Spleen (tissue), 11 donors: Measurements from ENCODE around the gene ZNF646. TPM values are rescaled to one million over a fixed set of nuclear protein-coding genes. Genes with fewer than 3 reads are reported as not detected.

Experiments used
- DNase-seq: peaks from one replicate; pipeline ENCODE4 v3.0.0-alpha.2; 2020
- H3K27ac ChIP-seq, 8 donors: fragments of 200-600 bp; sonication (generic) in 7 of 8; 1 replicate in 4 of 8; 2 replicates in 4 of 8; pipeline versions ENCODE4 v1.5.0 to v1.8.0; 2016 to 2021; ENCODE audit warnings: inconsistent platforms in 4 of 8, mild to moderate bottlenecking in 4 of 8, moderate library complexity in 1 of 8
- H3K27me3 ChIP-seq, 7 donors: fragments of 200-600 bp; sonication (generic) in 6 of 7; replicated peaks in 1 of 7; 1 replicate in 4 of 7; 2 replicates in 3 of 7; pipeline versions ENCODE4 v1.5.0 to v1.8.0; 2016 to 2021; ENCODE audit warnings: inconsistent platforms in 3 of 7, mild to moderate bottlenecking in 1 of 7
- H3K36me3 ChIP-seq, 6 donors: fragments of 200-600 bp; sonication (generic) in 5 of 6; 1 replicate in 4 of 6; 2 replicates in 2 of 6; pipeline versions ENCODE4 v1.5.0 to v1.8.0; 2016 to 2021; ENCODE audit warnings: inconsistent platforms in 2 of 6
- H3K4me1 ChIP-seq, 6 donors: fragments of 200-600 bp; sonication (generic) in 5 of 6; 1 replicate in 3 of 6; 2 replicates in 3 of 6; pipeline versions ENCODE4 v1.5.0 to v1.8.0; 2016 to 2021; ENCODE audit warnings: inconsistent platforms in 3 of 6
- H3K4me3 ChIP-seq, 8 donors: fragments of 200-600 bp; sonication (generic) in 7 of 8; 1 replicate in 4 of 8; 2 replicates in 4 of 8; pipeline versions ENCODE4 v1.5.0 to v1.8.0; 2016 to 2021; ENCODE audit warnings: inconsistent platforms in 4 of 8, mild to moderate bottlenecking in 4 of 8, moderate library complexity in 2 of 8
- H3K9me3 ChIP-seq, 8 donors: fragments of 200-600 bp; sonication (generic) in 7 of 8; 1 replicate in 4 of 8; 2 replicates in 4 of 8; pipeline versions ENCODE4 v1.5.0 to v1.8.0; 2016 to 2021; ENCODE audit warnings: inconsistent platforms in 4 of 8
- POLR2A ChIP-seq, 3 donors: fragments of 450-650 bp; IDR thresholded peaks; one replicate each; pipeline ENCODE4 v1.5.1; 2017; ENCODE audit warnings: antibody characterized with exemption in 3 of 3, mild to moderate bottlenecking in 1 of 3
- POLR2AphosphoS5 ChIP-seq, 3 donors: sonication (generic); formaldehyde crosslinking; IDR thresholded peaks; one replicate each; pipeline ENCODE4 v1.5.1; 2017; ENCODE audit warnings: antibody characterized with exemption in 3 of 3
- WGBS, 5 donors: extraction: QIAGEN DNeasy Blood & Tissue Kit in 3 of 5; methylation state at CpG; one replicate each; pipeline versions ENCODE4 v1.1.5 to v1.1.7; 2013 to 2018; 5-methylcytosine and 5-hydroxymethylcytosine counted together
- intact Hi-C: fragments of 100-400 bp; cut with DNase I; formaldehyde crosslinking; loops from one replicate; pipeline ENCODE4 v1.15.0; 2023; ENCODE audit warnings: low total_unique reads
- polyA plus RNA-seq, 3 donors: library from polyadenylated mRNA; stranded (reverse); fragments of 200-250 nt; gene quantifications; one replicate each; pipeline ENCODE4 v1.2.1, GENCODE V29; 2013
- total RNA-seq, 7 donors: library from RNA; depleted of rRNA in 3 of 7; stranded (reverse); fragments of >200 nt in 3 of 7; fragmentation: NEBNext Ultra II Directional in 4 of 7; extraction: Animal tissue kit (Norgen Biotek cat#: 25700) in 4 of 7; gene quantifications; one replicate each; pipeline versions ENCODE4 v1.1.0 to v1.2.1, GENCODE V29; 2016 to 2021
- TF ChIP-seq, protein P1 (sequence below), 11 experiments: fragments of 200-600 bp in 7 of 11; fragments of 450-650 bp in 4 of 11; sonication (generic) in 4 of 11; IDR thresholded peaks in 8 of 11; conservative IDR thresholded peaks in 3 of 11; 1 replicate in 7 of 11; 2 replicates in 4 of 11; pipeline versions ENCODE4 v1.4.0 to v1.8.0; 2016 to 2021; ENCODE audit warnings: antibody characterized with exemption in 11 of 11, inconsistent platforms in 4 of 11, mild to moderate bottlenecking in 1 of 11
- donor health status: healthy with polysubstance abuse.
- donor health status: DM: no; HTN: no; CAD: no; lungs with moderate emphysema.
- donor health status: DM: no; HTN: no; CAD: no.
- donor health status: Bipolar disorder and iron deficiency.
- donor health status: healthy.
- donor health status: DM: no; HTN: no; CAD: no.
- donor health status: DM: yes; HTN: yes; CAD: no.

ZNF646 gene
- total and polyA plus RNA-seq, 10 donors, result 3.2 to 28.4 (median 24.4) TPM

DNA sequence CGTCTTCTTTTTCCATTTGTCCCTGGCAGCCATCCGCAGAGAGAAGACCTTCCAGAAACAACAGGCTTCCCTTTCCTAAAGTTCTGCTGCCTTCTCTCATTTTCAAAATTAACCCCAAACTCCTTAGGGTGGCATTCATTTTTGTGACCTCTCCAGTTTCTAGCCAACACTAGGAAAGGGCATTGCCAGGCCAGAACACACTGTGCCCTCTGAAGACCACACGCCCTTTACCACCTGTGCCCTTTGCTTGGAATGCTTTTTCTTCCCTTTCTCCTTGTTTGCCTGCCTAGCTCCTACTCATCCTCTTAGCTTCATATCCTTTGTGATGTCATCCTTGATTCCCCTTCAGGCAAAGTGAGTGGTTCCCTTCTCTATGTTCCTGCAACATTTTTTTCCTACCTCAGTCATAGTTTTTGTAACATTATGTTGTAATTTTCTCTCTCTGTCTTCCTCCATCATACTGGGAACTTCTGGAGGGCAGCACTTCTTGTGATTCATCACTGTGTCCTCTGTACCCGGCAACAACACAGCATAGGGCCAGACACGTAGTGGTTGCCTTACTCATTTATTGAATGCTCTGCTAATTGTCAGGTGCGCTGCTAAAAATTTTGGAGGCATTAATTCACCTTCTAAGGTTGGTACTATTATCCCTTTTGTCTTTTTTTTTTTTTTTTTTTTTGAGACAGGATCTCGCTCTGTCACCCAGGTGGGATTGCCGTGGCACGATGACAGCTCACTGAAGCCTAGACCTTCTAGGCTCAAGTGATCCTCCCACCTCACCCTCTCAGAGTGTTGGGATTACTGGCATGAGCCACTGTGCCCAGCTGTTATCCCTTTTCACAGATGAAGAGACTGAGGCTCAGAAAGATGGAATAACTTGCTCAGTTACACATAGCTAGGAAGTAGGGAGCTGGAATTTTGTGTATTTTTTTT, 44.3 kb downstream of the ZNF646 start:
- Histone ChIP-seq H3K36me3 (peaks cover 6 to 50% (median 41%) of the 10 kb centered on the region in 6 donors), H3K27me3 (no peaks in the 10 kb centered on the region), H3K9me3 (no peaks in the 10 kb centered on the region), H3K4me3 (peak overlapping the region; percentile 57 to 80 (median 69)), H3K4me1 (peaks cover 15 to 64% (median 33%) of the 10 kb centered on the region in 6 donors), H3K27ac (peak overlapping the region; percentile 94 to 99 (median 98))
- TF ChIP-seq POLR2A (IDR thresholded peaks at IDR 0.05) (no peak), POLR2AphosphoS5 (IDR thresholded peaks at IDR 0.05) (peak in 1 of 3 donors; percentile 42)
- TF ChIP-seq, protein P1, sequence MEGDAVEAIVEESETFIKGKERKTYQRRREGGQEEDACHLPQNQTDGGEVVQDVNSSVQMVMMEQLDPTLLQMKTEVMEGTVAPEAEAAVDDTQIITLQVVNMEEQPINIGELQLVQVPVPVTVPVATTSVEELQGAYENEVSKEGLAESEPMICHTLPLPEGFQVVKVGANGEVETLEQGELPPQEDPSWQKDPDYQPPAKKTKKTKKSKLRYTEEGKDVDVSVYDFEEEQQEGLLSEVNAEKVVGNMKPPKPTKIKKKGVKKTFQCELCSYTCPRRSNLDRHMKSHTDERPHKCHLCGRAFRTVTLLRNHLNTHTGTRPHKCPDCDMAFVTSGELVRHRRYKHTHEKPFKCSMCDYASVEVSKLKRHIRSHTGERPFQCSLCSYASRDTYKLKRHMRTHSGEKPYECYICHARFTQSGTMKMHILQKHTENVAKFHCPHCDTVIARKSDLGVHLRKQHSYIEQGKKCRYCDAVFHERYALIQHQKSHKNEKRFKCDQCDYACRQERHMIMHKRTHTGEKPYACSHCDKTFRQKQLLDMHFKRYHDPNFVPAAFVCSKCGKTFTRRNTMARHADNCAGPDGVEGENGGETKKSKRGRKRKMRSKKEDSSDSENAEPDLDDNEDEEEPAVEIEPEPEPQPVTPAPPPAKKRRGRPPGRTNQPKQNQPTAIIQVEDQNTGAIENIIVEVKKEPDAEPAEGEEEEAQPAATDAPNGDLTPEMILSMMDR (IDR thresholded peaks at IDR 0.05 in 8 of 11, conservative IDR thresholded peaks at IDR 0.05 in 3 of 11), result no peak
- 52 to 63% (median 53%) methylated on average over 9 of the region's 9 CpGs for WGBS, 5 donors
- no peak for DNase-seq
- intact Hi-C loops, result loop anchor here (2.0 kb wide), 1 partner anchor 62 kb away; the partner anchor contains the start of gene FUS

DNA sequence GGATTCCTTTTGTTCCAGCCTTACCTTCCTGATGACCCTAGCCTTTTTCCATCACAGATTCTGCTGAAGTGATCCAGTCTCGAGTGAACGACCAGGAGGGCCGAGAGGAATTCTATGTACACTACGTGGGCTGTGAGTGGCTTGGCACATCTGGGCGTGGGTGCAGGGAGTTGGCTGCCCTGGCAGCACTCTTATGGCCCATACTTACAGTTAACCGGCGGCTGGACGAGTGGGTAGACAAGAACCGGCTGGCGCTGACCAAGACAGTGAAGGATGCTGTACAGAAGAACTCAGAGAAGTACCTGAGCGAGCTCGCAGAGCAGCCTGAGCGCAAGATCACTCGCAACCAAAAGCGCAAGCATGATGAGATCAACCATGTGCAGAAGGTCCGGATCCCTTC, 45.9 kb downstream of the ZNF646 start:
- H3K27me3 ChIP-seq, result no peaks in the 10 kb centered on the region
- H3K27ac ChIP-seq, result peak overlapping the region in 5 of 8 donors; percentile 35 to 99 (median 96)
- no peak overlapping the region for H3K4me3 ChIP-seq
- TF ChIP-seq POLR2AphosphoS5 (IDR thresholded peaks at IDR 0.05), result no peak
- TF ChIP-seq, protein P1 (IDR thresholded peaks at IDR 0.05 in 8 of 11, conservative IDR thresholded peaks at IDR 0.05 in 3 of 11), result no peak
- no peak for TF ChIP-seq POLR2A (IDR thresholded peaks at IDR 0.05)
- H3K36me3 ChIP-seq, result peaks cover 6 to 67% (median 49%) of the 10 kb centered on the region in 6 donors
- 90 to 97% (median 96%) methylated on average over 16 of the region's 16 CpGs for WGBS, 5 donors
- H3K9me3 ChIP-seq, result no peaks in the 10 kb centered on the region
- intact Hi-C loops, result no loop called here
- peaks cover 15 to 49% (median 29%) of the 10 kb centered on the region in 6 donors for H3K4me1 ChIP-seq
- no peak for DNase-seq

DNA sequence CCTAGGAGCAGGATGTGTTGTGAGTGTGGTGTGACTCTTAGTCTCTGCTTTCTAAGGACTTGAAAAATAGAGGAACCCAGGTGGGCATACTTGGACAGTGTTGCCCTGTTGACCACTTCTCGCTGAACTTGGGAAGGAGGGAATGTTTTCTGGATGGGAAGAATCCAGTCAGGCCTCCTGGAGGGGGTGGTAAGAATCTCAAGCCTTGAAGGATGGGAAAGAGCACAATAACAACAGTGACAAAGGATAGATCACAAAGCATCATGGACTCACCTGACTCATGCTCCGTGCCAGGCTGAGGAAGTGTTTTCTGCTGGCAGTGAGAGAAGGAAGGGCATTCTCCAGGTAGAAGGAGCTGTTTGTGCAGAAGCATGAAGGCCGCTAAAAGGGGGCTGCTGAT, 51.6 kb downstream of the ZNF646 start:
- DNase-seq, result no peak
- H3K4me3 ChIP-seq, result no peak overlapping the region
- WGBS, 5 donors, result 90 to 97% (median 92%) methylated on average over 3 of the region's 3 CpGs
- no peaks in the 10 kb centered on the region for H3K27me3 ChIP-seq
- peak overlapping the region in 3 of 8 donors; percentile 92 to 99 (median 92) for H3K27ac ChIP-seq
- TF ChIP-seq, protein P1 (IDR thresholded peaks at IDR 0.05 in 8 of 11, conservative IDR thresholded peaks at IDR 0.05 in 3 of 11), result no peak
- TF ChIP-seq POLR2A (IDR thresholded peaks at IDR 0.05) (no peak), POLR2AphosphoS5 (IDR thresholded peaks at IDR 0.05) (no peak)
- H3K4me1 ChIP-seq, result peaks cover 0 to 51% (median 22%) of the 10 kb centered on the region in 6 donors
- H3K36me3 ChIP-seq, result peaks cover 6 to 99% (median 70%) of the 10 kb centered on the region in 6 donors
- H3K9me3 ChIP-seq, result no peaks in the 10 kb centered on the region
- intact Hi-C loops, result no loop called here

DNA sequence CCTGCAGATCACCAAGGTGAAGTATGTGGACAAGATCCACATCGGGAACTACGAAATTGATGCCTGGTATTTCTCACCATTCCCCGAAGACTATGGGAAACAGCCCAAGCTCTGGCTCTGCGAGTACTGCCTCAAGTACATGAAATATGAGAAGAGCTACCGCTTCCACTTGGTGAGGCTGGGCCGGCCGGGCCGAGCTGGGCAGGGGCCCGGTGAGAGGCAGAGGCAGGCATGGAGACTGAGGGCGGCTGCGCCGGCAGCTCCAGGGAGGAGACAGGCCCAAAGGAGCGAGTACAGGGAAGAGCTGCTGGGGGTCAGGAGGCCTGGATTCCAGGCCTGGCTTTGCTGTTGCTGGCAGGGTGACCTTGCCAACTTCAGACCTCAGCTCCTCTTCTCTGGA, 53.0 kb downstream of the ZNF646 start:
- no peaks in the 10 kb centered on the region for H3K9me3 ChIP-seq
- TF ChIP-seq, protein P1 (IDR thresholded peaks at IDR 0.05 in 8 of 11, conservative IDR thresholded peaks at IDR 0.05 in 3 of 11), result no peak
- TF ChIP-seq POLR2AphosphoS5 (IDR thresholded peaks at IDR 0.05), result peak in 1 of 3 donors; percentile 46
- intact Hi-C loops, result no loop called here
- H3K36me3 ChIP-seq, result peaks cover 2 to 99% (median 72%) of the 10 kb centered on the region in 6 donors
- peak overlapping the region in 7 of 8 donors; percentile 85 to 99 (median 91) for H3K27ac ChIP-seq
- H3K27me3 ChIP-seq, result no peaks in the 10 kb centered on the region
- WGBS, 5 donors, result 94 to 98% (median 95%) methylated on average over 13 of the region's 13 CpGs
- peak overlapping the region in 1 of 8 donors; percentile 55 for H3K4me3 ChIP-seq
- peaks cover 0 to 57% (median 22%) of the 10 kb centered on the region in 6 donors for H3K4me1 ChIP-seq
- DNase-seq, result no peak
